OCI-LY3 (cell line): ENCODE results near the gene TCERG1L.

Experiments used
- EZH2phosphoT487 ChIP-seq: fragments of 200-600 bp; shearing (Covaris generic); IDR thresholded peaks from 2 replicates; pipeline ENCODE4 v1.6.1; 2018; ENCODE audit warnings: antibody characterized with exemption, mixed run types, low read depth
- TF ChIP-seq, protein P1 (sequence below): fragments of 200-600, 300-600 bp; sonication (generic); IDR thresholded peaks from 2 replicates; pipeline ENCODE4 v1.5.1; 2014; ENCODE audit warnings: antibody characterized with exemption, low read length, low read depth

- TF ChIP-seq, protein P1, sequence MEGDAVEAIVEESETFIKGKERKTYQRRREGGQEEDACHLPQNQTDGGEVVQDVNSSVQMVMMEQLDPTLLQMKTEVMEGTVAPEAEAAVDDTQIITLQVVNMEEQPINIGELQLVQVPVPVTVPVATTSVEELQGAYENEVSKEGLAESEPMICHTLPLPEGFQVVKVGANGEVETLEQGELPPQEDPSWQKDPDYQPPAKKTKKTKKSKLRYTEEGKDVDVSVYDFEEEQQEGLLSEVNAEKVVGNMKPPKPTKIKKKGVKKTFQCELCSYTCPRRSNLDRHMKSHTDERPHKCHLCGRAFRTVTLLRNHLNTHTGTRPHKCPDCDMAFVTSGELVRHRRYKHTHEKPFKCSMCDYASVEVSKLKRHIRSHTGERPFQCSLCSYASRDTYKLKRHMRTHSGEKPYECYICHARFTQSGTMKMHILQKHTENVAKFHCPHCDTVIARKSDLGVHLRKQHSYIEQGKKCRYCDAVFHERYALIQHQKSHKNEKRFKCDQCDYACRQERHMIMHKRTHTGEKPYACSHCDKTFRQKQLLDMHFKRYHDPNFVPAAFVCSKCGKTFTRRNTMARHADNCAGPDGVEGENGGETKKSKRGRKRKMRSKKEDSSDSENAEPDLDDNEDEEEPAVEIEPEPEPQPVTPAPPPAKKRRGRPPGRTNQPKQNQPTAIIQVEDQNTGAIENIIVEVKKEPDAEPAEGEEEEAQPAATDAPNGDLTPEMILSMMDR: no peak
- TF ChIP-seq EZH2phosphoT487: no peak
These were observed 261.3 kb downstream of the TCERG1L start for GRCh38 chr10:131050162-131050766.
